Smooth muscle cell (in vitro differentiated cells): ENCODE results near the gene TMPRSS15. TPM values are rescaled to one million over a fixed set of nuclear protein-coding genes. Genes with fewer than 3 reads are reported as not detected.

Source experiments
- DNase-seq: peaks from one replicate; lab custom pipeline; 2025; ENCODE audit not compliant: unreplicated experiment; lab: John Stamatoyannopoulos, UW
- H2AFZ ChIP-seq: fragments of 200-600 bp; sonication (generic); 2 replicates; pipeline ENCODE4 v1.6.0; 2016; ENCODE audit warnings: antibody characterized with exemption, low read depth, mild to moderate bottlenecking
- H3F3A ChIP-seq: fragments of 200-600 bp; sonication (generic); 2 replicates; pipeline ENCODE4 v1.6.0; 2017; ENCODE audit warnings: antibody characterized with exemption, low read depth
- H3K27ac ChIP-seq: fragments of 200-600 bp; sonication (generic); 2 replicates; pipeline ENCODE4 v1.5.1; 2016; ENCODE audit warnings: low read depth, mild to moderate bottlenecking
- H3K27me3 ChIP-seq: fragments of 200-600 bp; sonication (generic); 2 replicates; pipeline ENCODE4 v1.6.1; 2016; ENCODE audit warnings: low read depth, mild to moderate bottlenecking
- H3K36me3 ChIP-seq: fragments of 200-600 bp; sonication (generic); 2 replicates; pipeline ENCODE4 v1.5.1; 2016; ENCODE audit warnings: low read depth
- H3K4me1 ChIP-seq: fragments of 200-600 bp; sonication (generic); 2 replicates; pipeline ENCODE4 v1.5.1; 2016; ENCODE audit warnings: low read depth
- H3K4me2 ChIP-seq: fragments of 200-600 bp; sonication (generic); 2 replicates; pipeline ENCODE4 v1.6.0; 2016; ENCODE audit warnings: mild to moderate bottlenecking
- H3K4me3 ChIP-seq: fragments of 200-600 bp; sonication (generic); 2 replicates; pipeline ENCODE4 v1.5.1; 2016; ENCODE audit warnings: mild to moderate bottlenecking
- H3K79me2 ChIP-seq: fragments of 200-600 bp; sonication (generic); 2 replicates; pipeline ENCODE4 v1.6.0; 2016; ENCODE audit warnings: low read depth, mild to moderate bottlenecking
- H3K9ac ChIP-seq: fragments of 200-600 bp; sonication (generic); 2 replicates; pipeline ENCODE4 v1.6.0; 2016; ENCODE audit warnings: low read depth
- H3K9me3 ChIP-seq: fragments of 200-600 bp; sonication (generic); replicated peaks from 2 replicates; pipeline ENCODE4 v1.5.1; 2016; ENCODE audit warnings: low read depth
- H4K20me1 ChIP-seq: fragments of 200-600 bp; sonication (generic); 2 replicates; pipeline ENCODE4 v1.6.0; 2016; ENCODE audit warnings: low read depth
- WGBS: methylation state at CpG from one replicate; pipeline ENCODE4 v1.1.7; 2016; ENCODE audit warnings: low lambda C conversion rate; 5-methylcytosine and 5-hydroxymethylcytosine counted together
- polyA plus RNA-seq: library from polyadenylated mRNA; unstranded; fragments of >200 nt; fragmentation: Nextera tagmentation; extraction: Ambion mirVana; gene quantifications from 2 replicates; pipeline ENCODE4 v1.2.1, GENCODE V29; 2016
- total RNA-seq: library from RNA; depleted of rRNA; stranded (reverse); fragments of >200 nt; gene quantifications from 2 replicates; pipeline ENCODE4 v1.2.3, GENCODE V29; 2014
- TF ChIP-seq, protein P1 (sequence below): fragments of 200-600 bp; sonication (generic); IDR thresholded peaks from 2 replicates; pipeline ENCODE4 v1.5.1; 2017; ENCODE audit warnings: borderline replicate concordance, mild to moderate bottlenecking, antibody characterized with exemption; ENCODE audit not compliant: insufficient read depth, poor library complexity, severe bottlenecking

Gene TMPRSS15
- total and polyA plus RNA-seq, 2 experiments from 2014 or later, result not detected

- Histone ChIP-seq H3K79me2 (no peaks in the 10 kb centered on the region), H4K20me1 (no peaks in the 10 kb centered on the region), H3F3A (no peaks in the 10 kb centered on the region), H3K36me3 (no peaks in the 10 kb centered on the region), H3K4me2 (no peak overlapping the region), H3K4me3 (no peak overlapping the region), H3K4me1 (no peaks in the 10 kb centered on the region), H3K9ac (no peak overlapping the region), H3K9me3 (no peaks in the 10 kb centered on the region), H3K27me3 (peaks cover 36% of the 10 kb centered on the region), H3K27ac (no peak overlapping the region), H2AFZ (no peak overlapping the region)
- no peak for DNase-seq
- 13% methylated on average over 2 of the region's 2 CpGs for WGBS
- TF ChIP-seq, protein P1, sequence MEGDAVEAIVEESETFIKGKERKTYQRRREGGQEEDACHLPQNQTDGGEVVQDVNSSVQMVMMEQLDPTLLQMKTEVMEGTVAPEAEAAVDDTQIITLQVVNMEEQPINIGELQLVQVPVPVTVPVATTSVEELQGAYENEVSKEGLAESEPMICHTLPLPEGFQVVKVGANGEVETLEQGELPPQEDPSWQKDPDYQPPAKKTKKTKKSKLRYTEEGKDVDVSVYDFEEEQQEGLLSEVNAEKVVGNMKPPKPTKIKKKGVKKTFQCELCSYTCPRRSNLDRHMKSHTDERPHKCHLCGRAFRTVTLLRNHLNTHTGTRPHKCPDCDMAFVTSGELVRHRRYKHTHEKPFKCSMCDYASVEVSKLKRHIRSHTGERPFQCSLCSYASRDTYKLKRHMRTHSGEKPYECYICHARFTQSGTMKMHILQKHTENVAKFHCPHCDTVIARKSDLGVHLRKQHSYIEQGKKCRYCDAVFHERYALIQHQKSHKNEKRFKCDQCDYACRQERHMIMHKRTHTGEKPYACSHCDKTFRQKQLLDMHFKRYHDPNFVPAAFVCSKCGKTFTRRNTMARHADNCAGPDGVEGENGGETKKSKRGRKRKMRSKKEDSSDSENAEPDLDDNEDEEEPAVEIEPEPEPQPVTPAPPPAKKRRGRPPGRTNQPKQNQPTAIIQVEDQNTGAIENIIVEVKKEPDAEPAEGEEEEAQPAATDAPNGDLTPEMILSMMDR, result no peak
Observed at GRCh38 chr21:18249672-18250071, 153.9 kb downstream of the TMPRSS15 start.

DNA sequence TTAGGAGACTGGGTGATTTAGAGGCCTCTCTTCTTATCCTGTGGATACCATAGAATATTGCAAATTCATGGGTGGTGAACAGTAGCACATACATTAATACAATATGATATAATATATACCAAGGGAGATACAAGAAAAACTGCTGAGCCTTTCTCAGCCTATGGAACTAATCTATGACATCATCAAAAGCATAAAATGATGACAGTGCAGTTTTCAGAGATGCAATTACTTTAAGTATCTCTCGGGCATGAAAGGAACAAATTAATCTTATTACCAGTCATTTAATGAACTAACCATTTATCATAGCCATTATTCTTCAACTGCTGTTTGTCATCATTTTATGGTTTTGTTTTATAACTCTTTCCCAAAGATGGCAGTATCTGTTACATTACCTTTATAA, 155.4 kb downstream of the TMPRSS15 start:
- Histone ChIP-seq H3K36me3 (no peaks in the 10 kb centered on the region), H3K4me3 (no peak overlapping the region), H3K9me3 (no peaks in the 10 kb centered on the region), H3K79me2 (no peaks in the 10 kb centered on the region), H3K27me3 (peaks cover 51% of the 10 kb centered on the region), H3K27ac (no peak overlapping the region), H3K4me2 (no peak overlapping the region), H2AFZ (no peak overlapping the region), H3K9ac (no peak overlapping the region), H3K4me1 (no peaks in the 10 kb centered on the region), H4K20me1 (no peaks in the 10 kb centered on the region), H3F3A (no peaks in the 10 kb centered on the region)
- TF ChIP-seq, protein P1, result no peak
- WGBS, result 100% methylated on average over 1 of the region's 1 CpG
- DNase-seq, result no peak

DNA sequence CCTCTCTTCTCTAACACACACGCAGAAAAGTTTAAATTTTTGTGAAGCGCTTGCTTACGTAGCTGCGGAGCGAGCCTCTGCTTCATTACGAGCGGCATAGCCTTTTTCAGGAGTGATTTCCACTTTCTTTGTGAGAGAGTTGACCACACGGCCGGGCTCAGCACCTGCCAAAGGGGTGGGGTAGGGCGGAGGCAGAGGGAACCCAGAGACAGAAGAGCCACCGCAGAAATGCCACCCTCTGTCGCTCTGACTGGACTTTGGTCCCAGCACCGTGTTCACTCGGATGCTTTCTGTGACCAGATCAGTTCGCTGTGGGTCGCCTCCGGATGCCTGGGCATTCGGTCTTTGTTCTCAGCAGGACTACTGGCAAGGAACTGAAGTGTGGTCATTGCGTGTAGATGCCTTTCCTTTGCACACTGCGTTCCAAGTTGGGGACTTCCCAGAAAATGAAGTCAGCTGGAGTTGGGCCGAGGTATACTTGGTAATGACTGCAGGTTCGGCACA, 158.1 kb downstream of the TMPRSS15 start:
- 18% methylated on average over 22 of the region's 22 CpGs for WGBS
- Histone ChIP-seq H3K9ac (no peak overlapping the region), H3K27ac (no peak overlapping the region), H3K4me2 (peak overlapping the region; percentile 81), H3K4me3 (peak overlapping the region; percentile 40), H3K36me3 (no peaks in the 10 kb centered on the region), H3F3A (no peaks in the 10 kb centered on the region), H2AFZ (no peak overlapping the region), H3K4me1 (no peaks in the 10 kb centered on the region), H3K27me3 (peaks cover 71% of the 10 kb centered on the region), H3K79me2 (no peaks in the 10 kb centered on the region), H4K20me1 (no peaks in the 10 kb centered on the region), H3K9me3 (no peaks in the 10 kb centered on the region)
- TF ChIP-seq, protein P1, result no peak
- DNase-seq, result no peak
